GM12878 (cell line): ENCODE results near the gene STPG4. TPM values are rescaled to one million over a fixed set of nuclear protein-coding genes. Genes with fewer than 3 reads are reported as not detected.

Source experiments
- BHLHE40 ChIP-seq, 2 experiments: fragments of 450-650 bp in 1 of 2; IDR thresholded peaks; 2 replicates each; pipeline ENCODE4 v1.6.1; 2011 to 2017; ENCODE audit warnings: low read depth in 2 of 2, borderline replicate concordance in 1 of 2, improper control_type of control experiment in 1 of 2, low read length in 1 of 2, mild to moderate bottlenecking in 1 of 2
- CEBPZ ChIP-seq: fragments of 150-350 bp; IDR thresholded peaks from 2 replicates; pipeline ENCODE4 v1.6.1; 2016; ENCODE audit warnings: low read depth, low read length
- GABPA ChIP-seq: IDR thresholded peaks from 2 replicates; pipeline ENCODE4 v1.6.1; 2014; ENCODE audit warnings: antibody characterized with exemption, low read depth, mild to moderate bottlenecking, inconsistent platforms
- MEF2B ChIP-seq: fragments of 450-650 bp; IDR thresholded peaks from 2 replicates; pipeline ENCODE4 v1.6.1; 2018; ENCODE audit warnings: mild to moderate bottlenecking, moderate library complexity; ENCODE audit not compliant: partially characterized antibody, poor library complexity, severe bottlenecking
- NR2F1 ChIP-seq: fragments of 450-650 bp; conservative IDR thresholded peaks from 2 replicates; pipeline ENCODE4 v1.6.1; 2017; ENCODE audit warnings: mild to moderate bottlenecking
- PAX5 ChIP-seq: IDR thresholded peaks from 2 replicates; pipeline ENCODE4 v1.6.1; 2011; ENCODE audit warnings: low read depth, low read length, borderline replicate concordance
- PML ChIP-seq: IDR thresholded peaks from 2 replicates; pipeline ENCODE4 v1.6.1; 2012; ENCODE audit warnings: low read length, inconsistent platforms
- POLR2AphosphoS2 ChIP-seq: IDR thresholded peaks from 2 replicates; pipeline ENCODE4 v1.6.1; 2011; ENCODE audit warnings: low read depth, mild to moderate bottlenecking, low read length, improper control_type of control experiment, moderate library complexity
- SMARCA5 ChIP-seq: fragments of 450-650 bp; IDR thresholded peaks from 2 replicates; pipeline ENCODE4 v1.6.1; 2017; ENCODE audit warnings: mild to moderate bottlenecking
- polyA plus RNA-seq, 11 experiments: library from polyadenylated mRNA; depleted of rRNA in 4 of 11; unstranded in 6 of 11; stranded (reverse) in 5 of 11; fragments of >200 nt; fragmentation: Nextera tagmentation in 4 of 11; fragmentation: Illumina TruSeq in 1 of 11; extraction: Ambion mirVana in 4 of 11; extraction: Trizol in 1 of 11; gene quantifications; 1 replicate in 1 of 11; 2 replicates in 10 of 11; pipeline versions ENCODE4 v1.2.1 to v1.2.3, GENCODE V29; 2011 to 2016; ENCODE audit warnings: inconsistent platforms in 2 of 11, missing spikeins in 2 of 11, low read depth in 1 of 11
- total RNA-seq, 4 experiments: library from RNA; depleted of rRNA in 3 of 4; stranded (reverse); fragments of >200 nt in 3 of 4; fragmentation: Illumina TruSeq in 1 of 4; extraction: Trizol in 1 of 4; gene quantifications; 2 replicates each; pipeline versions ENCODE4 v1.2.1 to v1.2.3, GENCODE V29; 2013 to 2021
- TF ChIP-seq, protein P1 (sequence below): fragments of 450-650 bp; IDR thresholded peaks from 2 replicates; pipeline ENCODE4 v1.6.1; 2017; ENCODE audit warnings: mild to moderate bottlenecking, moderate library complexity
- TF ChIP-seq, protein P2 (sequence below): fragments of 450-650 bp; formaldehyde crosslinking; IDR thresholded peaks from 2 replicates; pipeline ENCODE4 v1.4.0; 2020; ENCODE audit warnings: mild to moderate bottlenecking, moderate library complexity
- TF ChIP-seq, protein P3 (sequence below): fragments of 450-650 bp; formaldehyde crosslinking; IDR thresholded peaks from 2 replicates; pipeline ENCODE4 v1.5.0; 2022; ENCODE audit warnings: mild to moderate bottlenecking, missing genetic modification characterization

Gene STPG4
- total and polyA plus RNA-seq, 10 of the 15 experiments (the other 5 are each of a cell fraction or from before 2014, with no cell fraction given) = 0.10 to 0.29 (median 0.19) TPM; not detected in 3

DNA sequence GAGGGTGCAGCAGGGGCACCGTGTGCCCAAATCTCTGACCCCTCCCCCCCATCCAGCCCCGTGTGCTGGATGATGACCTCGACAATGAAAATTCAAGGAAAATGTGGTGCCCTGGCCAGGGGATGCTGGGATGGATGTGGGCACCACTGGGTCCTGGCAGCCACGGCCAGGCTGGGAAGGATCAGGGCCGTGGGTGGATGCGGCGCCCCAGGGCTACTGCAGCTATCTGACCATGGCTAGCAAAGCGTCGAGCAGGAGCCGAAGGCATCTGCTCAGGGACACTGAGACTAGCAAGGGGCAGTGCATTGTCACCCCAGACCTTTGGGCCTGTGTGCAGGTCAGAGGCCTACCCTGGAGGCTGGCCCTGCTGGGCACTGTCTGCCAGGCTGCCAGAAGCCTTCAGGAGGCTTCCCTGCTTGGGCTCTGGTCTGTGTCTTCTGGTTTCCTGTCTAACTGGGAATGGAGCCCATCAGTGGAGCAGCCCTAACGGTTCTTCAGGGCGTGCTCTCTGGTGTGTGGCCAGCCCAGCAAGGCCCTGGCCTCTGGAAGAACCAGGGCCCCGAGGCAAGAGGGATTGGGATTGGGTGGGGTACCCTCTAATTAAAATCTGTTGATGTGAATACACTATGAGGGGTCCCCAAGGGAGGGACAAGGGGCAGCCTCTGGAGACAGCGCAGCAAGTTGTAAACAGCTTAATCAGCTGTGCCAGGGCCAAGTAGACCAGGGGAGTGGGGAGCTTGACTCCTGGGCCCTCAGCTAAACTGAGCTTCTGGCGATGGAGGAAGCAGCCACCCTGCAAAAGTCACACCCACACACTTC, 98.0 kb downstream of the STPG4 start (continued):
- TF ChIP-seq, protein P1, sequence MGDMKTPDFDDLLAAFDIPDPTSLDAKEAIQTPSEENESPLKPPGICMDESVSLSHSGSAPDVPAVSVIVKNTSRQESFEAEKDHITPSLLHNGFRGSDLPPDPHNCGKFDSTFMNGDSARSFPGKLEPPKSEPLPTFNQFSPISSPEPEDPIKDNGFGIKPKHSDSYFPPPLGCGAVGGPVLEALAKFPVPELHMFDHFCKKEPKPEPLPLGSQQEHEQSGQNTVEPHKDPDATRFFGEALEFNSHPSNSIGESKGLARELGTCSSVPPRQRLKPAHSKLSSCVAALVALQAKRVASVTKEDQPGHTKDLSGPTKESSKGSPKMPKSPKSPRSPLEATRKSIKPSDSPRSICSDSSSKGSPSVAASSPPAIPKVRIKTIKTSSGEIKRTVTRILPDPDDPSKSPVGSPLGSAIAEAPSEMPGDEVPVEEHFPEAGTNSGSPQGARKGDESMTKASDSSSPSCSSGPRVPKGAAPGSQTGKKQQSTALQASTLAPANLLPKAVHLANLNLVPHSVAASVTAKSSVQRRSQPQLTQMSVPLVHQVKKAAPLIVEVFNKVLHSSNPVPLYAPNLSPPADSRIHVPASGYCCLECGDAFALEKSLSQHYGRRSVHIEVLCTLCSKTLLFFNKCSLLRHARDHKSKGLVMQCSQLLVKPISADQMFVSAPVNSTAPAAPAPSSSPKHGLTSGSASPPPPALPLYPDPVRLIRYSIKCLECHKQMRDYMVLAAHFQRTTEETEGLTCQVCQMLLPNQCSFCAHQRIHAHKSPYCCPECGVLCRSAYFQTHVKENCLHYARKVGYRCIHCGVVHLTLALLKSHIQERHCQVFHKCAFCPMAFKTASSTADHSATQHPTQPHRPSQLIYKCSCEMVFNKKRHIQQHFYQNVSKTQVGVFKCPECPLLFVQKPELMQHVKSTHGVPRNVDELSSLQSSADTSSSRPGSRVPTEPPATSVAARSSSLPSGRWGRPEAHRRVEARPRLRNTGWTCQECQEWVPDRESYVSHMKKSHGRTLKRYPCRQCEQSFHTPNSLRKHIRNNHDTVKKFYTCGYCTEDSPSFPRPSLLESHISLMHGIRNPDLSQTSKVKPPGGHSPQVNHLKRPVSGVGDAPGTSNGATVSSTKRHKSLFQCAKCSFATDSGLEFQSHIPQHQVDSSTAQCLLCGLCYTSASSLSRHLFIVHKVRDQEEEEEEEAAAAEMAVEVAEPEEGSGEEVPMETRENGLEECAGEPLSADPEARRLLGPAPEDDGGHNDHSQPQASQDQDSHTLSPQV = no peak
- TF ChIP-seq, protein P2, sequence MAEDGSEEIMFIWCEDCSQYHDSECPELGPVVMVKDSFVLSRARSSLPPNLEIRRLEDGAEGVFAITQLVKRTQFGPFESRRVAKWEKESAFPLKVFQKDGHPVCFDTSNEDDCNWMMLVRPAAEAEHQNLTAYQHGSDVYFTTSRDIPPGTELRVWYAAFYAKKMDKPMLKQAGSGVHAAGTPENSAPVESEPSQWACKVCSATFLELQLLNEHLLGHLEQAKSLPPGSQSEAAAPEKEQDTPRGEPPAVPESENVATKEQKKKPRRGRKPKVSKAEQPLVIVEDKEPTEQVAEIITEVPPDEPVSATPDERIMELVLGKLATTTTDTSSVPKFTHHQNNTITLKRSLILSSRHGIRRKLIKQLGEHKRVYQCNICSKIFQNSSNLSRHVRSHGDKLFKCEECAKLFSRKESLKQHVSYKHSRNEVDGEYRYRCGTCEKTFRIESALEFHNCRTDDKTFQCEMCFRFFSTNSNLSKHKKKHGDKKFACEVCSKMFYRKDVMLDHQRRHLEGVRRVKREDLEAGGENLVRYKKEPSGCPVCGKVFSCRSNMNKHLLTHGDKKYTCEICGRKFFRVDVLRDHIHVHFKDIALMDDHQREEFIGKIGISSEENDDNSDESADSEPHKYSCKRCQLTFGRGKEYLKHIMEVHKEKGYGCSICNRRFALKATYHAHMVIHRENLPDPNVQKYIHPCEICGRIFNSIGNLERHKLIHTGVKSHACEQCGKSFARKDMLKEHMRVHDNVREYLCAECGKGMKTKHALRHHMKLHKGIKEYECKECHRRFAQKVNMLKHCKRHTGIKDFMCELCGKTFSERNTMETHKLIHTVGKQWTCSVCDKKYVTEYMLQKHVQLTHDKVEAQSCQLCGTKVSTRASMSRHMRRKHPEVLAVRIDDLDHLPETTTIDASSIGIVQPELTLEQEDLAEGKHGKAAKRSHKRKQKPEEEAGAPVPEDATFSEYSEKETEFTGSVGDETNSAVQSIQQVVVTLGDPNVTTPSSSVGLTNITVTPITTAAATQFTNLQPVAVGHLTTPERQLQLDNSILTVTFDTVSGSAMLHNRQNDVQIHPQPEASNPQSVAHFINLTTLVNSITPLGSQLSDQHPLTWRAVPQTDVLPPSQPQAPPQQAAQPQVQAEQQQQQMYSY (CRISPR knock-in tag) = no peak
- TF ChIP-seq PAX5 = 0 out of 2 replicates have a peak, but pooled peaks have one; percentile 11
- no peak for TF ChIP-seq NR2F1
- no peak for TF ChIP-seq CEBPZ
- no peak for TF ChIP-seq GABPA
- TF ChIP-seq MEF2B = peak; percentile 20
- no peak; a peak in 1 of 4 replicates for TF ChIP-seq BHLHE40 (IDR thresholded peaks at IDR 0.05; ENCODE audit: borderline replicate concordance in 1 of 2, low read depth in 2 of 2, low read length in 1 of 2)
- TF ChIP-seq PML = no peak
- TF ChIP-seq, protein P3, sequence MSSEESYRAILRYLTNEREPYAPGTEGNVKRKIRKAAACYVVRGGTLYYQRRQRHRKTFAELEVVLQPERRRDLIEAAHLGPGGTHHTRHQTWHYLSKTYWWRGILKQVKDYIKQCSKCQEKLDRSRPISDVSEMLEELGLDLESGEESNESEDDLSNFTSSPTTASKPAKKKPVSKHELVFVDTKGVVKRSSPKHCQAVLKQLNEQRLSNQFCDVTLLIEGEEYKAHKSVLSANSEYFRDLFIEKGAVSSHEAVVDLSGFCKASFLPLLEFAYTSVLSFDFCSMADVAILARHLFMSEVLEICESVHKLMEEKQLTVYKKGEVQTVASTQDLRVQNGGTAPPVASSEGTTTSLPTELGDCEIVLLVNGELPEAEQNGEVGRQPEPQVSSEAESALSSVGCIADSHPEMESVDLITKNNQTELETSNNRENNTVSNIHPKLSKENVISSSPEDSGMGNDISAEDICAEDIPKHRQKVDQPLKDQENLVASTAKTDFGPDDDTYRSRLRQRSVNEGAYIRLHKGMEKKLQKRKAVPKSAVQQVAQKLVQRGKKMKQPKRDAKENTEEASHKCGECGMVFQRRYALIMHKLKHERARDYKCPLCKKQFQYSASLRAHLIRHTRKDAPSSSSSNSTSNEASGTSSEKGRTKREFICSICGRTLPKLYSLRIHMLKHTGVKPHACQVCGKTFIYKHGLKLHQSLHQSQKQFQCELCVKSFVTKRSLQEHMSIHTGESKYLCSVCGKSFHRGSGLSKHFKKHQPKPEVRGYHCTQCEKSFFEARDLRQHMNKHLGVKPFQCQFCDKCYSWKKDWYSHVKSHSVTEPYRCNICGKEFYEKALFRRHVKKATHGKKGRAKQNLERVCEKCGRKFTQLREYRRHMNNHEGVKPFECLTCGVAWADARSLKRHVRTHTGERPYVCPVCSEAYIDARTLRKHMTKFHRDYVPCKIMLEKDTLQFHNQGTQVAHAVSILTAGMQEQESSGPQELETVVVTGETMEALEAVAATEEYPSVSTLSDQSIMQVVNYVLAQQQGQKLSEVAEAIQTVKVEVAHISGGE (CRISPR knock-in tag) = no peak
- no peak for TF ChIP-seq POLR2AphosphoS2
- no peak for TF ChIP-seq SMARCA5
